GM23248 (cell line): ENCODE results near the gene FSCN2. TPM values are rescaled to one million over a fixed set of nuclear protein-coding genes. Genes with fewer than 3 reads are reported as not detected.

Source experiments
- DNase-seq: peaks from one replicate; pipeline ENCODE4 v3.0.0-alpha.2; 2015
- H2AFZ ChIP-seq: fragments of 200-600 bp; sonication (generic); 2 replicates; pipeline ENCODE4 v1.6.1; 2016; ENCODE audit warnings: antibody characterized with exemption
- H3F3A ChIP-seq: fragments of 200-600 bp; sonication (generic); 2 replicates; pipeline ENCODE4 v1.6.1; 2016; ENCODE audit warnings: mild to moderate bottlenecking, antibody characterized with exemption, mixed run types; ENCODE audit not compliant: insufficient read depth
- H3K27ac ChIP-seq: fragments of 200-600 bp; sonication (generic); 2 replicates; pipeline ENCODE4 v1.5.1; 2016; ENCODE audit warnings: mild to moderate bottlenecking
- H3K27me3 ChIP-seq: fragments of 200-600 bp; sonication (generic); replicated peaks from 2 replicates; pipeline ENCODE4 v1.6.1; 2016; ENCODE audit warnings: mild to moderate bottlenecking; ENCODE audit not compliant: insufficient read depth
- H3K36me3 ChIP-seq: fragments of 200-600 bp; sonication (generic); 2 replicates; pipeline ENCODE4 v1.6.1; 2016; ENCODE audit warnings: low read depth, mild to moderate bottlenecking
- H3K4me1 ChIP-seq: fragments of 200-600 bp; sonication (generic); 2 replicates; pipeline ENCODE4 v1.6.1; 2016; ENCODE audit warnings: mild to moderate bottlenecking; ENCODE audit not compliant: insufficient read depth
- H3K4me2 ChIP-seq: fragments of 200-600 bp; sonication (generic); one replicate; pipeline ENCODE4 v1.6.1; 2016; ENCODE audit warnings: mild to moderate bottlenecking; ENCODE audit not compliant: unreplicated experiment
- H3K4me3 ChIP-seq: fragments of 200-600 bp; sonication (generic); 2 replicates; pipeline ENCODE4 v1.5.1; 2016; ENCODE audit warnings: mild to moderate bottlenecking
- H3K79me2 ChIP-seq: fragments of 200-600 bp; sonication (generic); 2 replicates; pipeline ENCODE4 v1.6.1; 2016; ENCODE audit warnings: mild to moderate bottlenecking; ENCODE audit not compliant: insufficient read depth
- H3K9ac ChIP-seq: fragments of 200-600 bp; sonication (generic); 2 replicates; pipeline ENCODE4 v1.6.1; 2016; ENCODE audit warnings: mild to moderate bottlenecking
- H3K9me2 ChIP-seq: fragments of 200-600 bp; sonication (generic); 2 replicates; pipeline ENCODE4 v1.6.1; 2016; ENCODE audit warnings: mixed run types, mild to moderate bottlenecking, moderate library complexity; ENCODE audit not compliant: insufficient read depth
- H3K9me3 ChIP-seq: fragments of 200-600 bp; sonication (generic); one replicate; pipeline ENCODE4 v1.6.1; 2017; ENCODE audit warnings: low read depth
- H4K20me1 ChIP-seq: fragments of 200-600 bp; sonication (generic); 2 replicates; pipeline ENCODE4 v1.6.0; 2016; ENCODE audit not compliant: insufficient read depth
- EZH2 ChIP-seq: fragments of 200-600 bp; sonication (generic); IDR thresholded peaks from 2 replicates; pipeline ENCODE4 v1.6.1; 2018; ENCODE audit warnings: antibody characterized with exemption, mild to moderate bottlenecking; ENCODE audit not compliant: insufficient read depth, poor library complexity, severe bottlenecking
- EZH2phosphoT487 ChIP-seq: fragments of 200-600 bp; sonication (generic); IDR thresholded peaks from 2 replicates; pipeline ENCODE4 v1.6.1; 2018; ENCODE audit warnings: antibody characterized with exemption, moderate library complexity, mild to moderate bottlenecking, low read depth; ENCODE audit not compliant: insufficient read depth
- WGBS, 2 experiments: methylation state at CpG; one replicate each; pipeline ENCODE4 v1.1.6; 2015 to 2017; ENCODE audit warnings: low lambda C conversion rate in 2 of 2, low coverage in 1 of 2; ENCODE audit errors: missing lambda C conversion rate in 2 of 2; 5-methylcytosine and 5-hydroxymethylcytosine counted together
- in situ Hi-C: fragments of 300-500 bp; cut with MboI; formaldehyde crosslinking; loops from 2 replicates; pipeline ENCODE4 v1.15.0; 2020
- polyA plus RNA-seq: library from polyadenylated mRNA; unstranded; fragments of >200 nt; fragmentation: Nextera tagmentation; extraction: Ambion mirVana; gene quantifications from 2 replicates; pipeline ENCODE4 v1.2.1, GENCODE V29; 2016
- total RNA-seq: library from RNA; depleted of rRNA; stranded (reverse); fragments of >200 nt; shearing (Covaris generic); gene quantifications from 2 replicates; pipeline ENCODE4 v1.2.3, GENCODE V29; 2014

FSCN2 gene
- total and polyA plus RNA-seq, 2 experiments from 2014 or later: 0.48 to 3.2 TPM

- in situ Hi-C loops: no loop called here
- Histone ChIP-seq H3K27me3 (no peaks in the 10 kb centered on the region), H3K4me1 (peaks cover 25% of the 10 kb centered on the region), H3K9ac (peak overlapping the region; percentile 81), H3K79me2 (peaks cover 70% of the 10 kb centered on the region), H3K4me2 (peak overlapping the region; percentile 91), H3K27ac (peak overlapping the region; percentile 82), H3F3A (peaks cover 49% of the 10 kb centered on the region), H2AFZ (0 out of 2 replicates have a peak overlapping the region, but pooled peaks have one; percentile 4), H3K4me3 (peak overlapping the region; percentile 87), H4K20me1 (peaks cover 26% of the 10 kb centered on the region; the same call in 1 of the 2 replicates), H3K36me3 (peaks cover 31% of the 10 kb centered on the region), H3K9me2 (no peaks in the 10 kb centered on the region), H3K9me3 (no peaks in the 10 kb centered on the region)
- TF ChIP-seq EZH2 (no peak), EZH2phosphoT487 (no peak)
- WGBS, 2 experiments: 2% methylated on average over 34 to 57 of the region's 64 CpGs
- DNase-seq: peak; percentile 94
Observed at GRCh38 chr17:81513753-81514488, 14.3 kb upstream of the FSCN2 start.

- peaks cover 28% of the 10 kb centered on the region for H3K4me1 ChIP-seq
- no peaks in the 10 kb centered on the region for H3K27me3 ChIP-seq
- peak overlapping the region; percentile 81 for H3K9ac ChIP-seq
- H4K20me1 ChIP-seq: peaks cover 21% of the 10 kb centered on the region; the same call in 1 of the 2 replicates
- peak overlapping the region; percentile 91 for H3K4me2 ChIP-seq
- 0 to 2% methylated on average over 7 to 16 of the region's 34 CpGs for WGBS, 2 experiments
- TF ChIP-seq EZH2phosphoT487 (no peak), EZH2 (no peak)
- H3K4me3 ChIP-seq: peak overlapping the region; percentile 87
- no peak overlapping the region for H2AFZ ChIP-seq
- peaks cover 65% of the 10 kb centered on the region for H3K79me2 ChIP-seq
- H3K27ac ChIP-seq: peak overlapping the region; percentile 82
- H3K9me2 ChIP-seq: no peaks in the 10 kb centered on the region
- no peaks in the 10 kb centered on the region for H3K9me3 ChIP-seq
- peaks cover 44% of the 10 kb centered on the region for H3F3A ChIP-seq
- H3K36me3 ChIP-seq: peaks cover 26% of the 10 kb centered on the region
- DNase-seq: no peak
- in situ Hi-C loops: no loop called here
Observed at GRCh38 chr17:81514489-81514738, 13.8 kb upstream of the FSCN2 start.

- Histone ChIP-seq H3K27ac (peak overlapping the region; percentile 82), H3K4me3 (peak overlapping the region; percentile 87), H3K79me2 (peaks cover 59% of the 10 kb centered on the region), H3K9me3 (no peaks in the 10 kb centered on the region), H3F3A (peaks cover 39% of the 10 kb centered on the region), H3K9ac (peak overlapping the region; percentile 81), H4K20me1 (peaks cover 16% of the 10 kb centered on the region; the same call in 1 of the 2 replicates), H3K4me2 (peak overlapping the region; percentile 91), H3K27me3 (no peaks in the 10 kb centered on the region), H3K36me3 (peaks cover 21% of the 10 kb centered on the region), H2AFZ (peak overlapping the region; percentile 28; the same call in 1 of the 2 replicates), H3K9me2 (no peaks in the 10 kb centered on the region), H3K4me1 (peaks cover 28% of the 10 kb centered on the region)
- TF ChIP-seq EZH2phosphoT487 (no peak), EZH2 (no peak)
- peak; percentile 88 for DNase-seq
- 2 to 4% methylated on average over 27 to 63 of the region's 82 CpGs for WGBS, 2 experiments
- in situ Hi-C loops: no loop called here
Observed at GRCh38 chr17:81514739-81515529, 13.2 kb upstream of the FSCN2 start.

- Histone ChIP-seq H3K27me3 (no peaks in the 10 kb centered on the region), H3K79me2 (peaks cover 53% of the 10 kb centered on the region), H3F3A (peaks cover 35% of the 10 kb centered on the region), H3K27ac (peak overlapping the region; percentile 82), H3K4me3 (peak overlapping the region; percentile 87), H2AFZ (no peak overlapping the region), H3K4me2 (peak overlapping the region; percentile 91), H3K9me2 (no peaks in the 10 kb centered on the region), H3K9me3 (no peaks in the 10 kb centered on the region), H3K9ac (peak overlapping the region; percentile 81), H3K4me1 (peaks cover 28% of the 10 kb centered on the region), H4K20me1 (peaks cover 9% of the 10 kb centered on the region; the same call in 1 of the 2 replicates), H3K36me3 (peaks cover 14% of the 10 kb centered on the region)
- in situ Hi-C loops: no loop called here
- no peak for DNase-seq
- TF ChIP-seq EZH2phosphoT487 (no peak), EZH2 (no peak)
- WGBS, 2 experiments: 54 to 58% methylated on average over 19 of the region's 19 CpGs
Observed at GRCh38 chr17:81515530-81516041, 12.6 kb upstream of the FSCN2 start.
